Ishikawa (cell line): ENCODE data around the gene PIWIL4.

Source experiments
- EGR1 ChIP-seq: IDR thresholded peaks from 2 replicates; pipeline ENCODE4 v1.6.1; 2012
- RAD21 ChIP-seq: IDR thresholded peaks from 2 replicates; pipeline ENCODE4 v1.6.1; 2012; ENCODE audit warnings: low read depth
- YY1 ChIP-seq: IDR thresholded peaks from 2 replicates; pipeline ENCODE4 v1.6.1; 2012; ENCODE audit warnings: low read depth

GRCh38 chr11:94648789-94649188 lies 81.6 kb downstream of the PIWIL4 start:
- no peak for TF ChIP-seq EGR1
- no peak for TF ChIP-seq YY1
- TF ChIP-seq RAD21, result no peak
